RWPE1 (cell line): Measurements from ENCODE around the gene SLC26A9.

Source experiments
- CTCF ChIA-PET: fragments of 350-600 bp; sonication (Branson Sonifier 250); formaldehyde crosslinking; extraction: SDS; loops from one replicate; lab custom pipeline; 2021; lab: Yijun Ruan, JAX
- POLR2A ChIA-PET: fragments of 400-600 bp; formaldehyde crosslinking; extraction: SDS; loops from one replicate; lab custom pipeline; 2020; ENCODE audit warnings: antibody characterized with exemption; ENCODE audit not compliant: low non-redundant PET; lab: Yijun Ruan, JAX
- DNase-seq: peaks from one replicate; pipeline ENCODE4 v3.0.0; 2012; ENCODE audit warnings: low spot score
- H3K27ac ChIP-seq: fragments of 450-650 bp; 2 replicates; pipeline ENCODE4 v1.5.1; 2017
- CTCF ChIP-seq: fragments of 450-650 bp; conservative IDR thresholded peaks from 2 replicates; pipeline ENCODE4 v1.5.1; 2017; ENCODE audit warnings: low read depth, mild to moderate bottlenecking

The SLC26A9 gene

GRCh38 chr1:205972081-205972480 is 28.8 kb upstream of the SLC26A9 start:
- TF ChIP-seq CTCF: no peak

DNA sequence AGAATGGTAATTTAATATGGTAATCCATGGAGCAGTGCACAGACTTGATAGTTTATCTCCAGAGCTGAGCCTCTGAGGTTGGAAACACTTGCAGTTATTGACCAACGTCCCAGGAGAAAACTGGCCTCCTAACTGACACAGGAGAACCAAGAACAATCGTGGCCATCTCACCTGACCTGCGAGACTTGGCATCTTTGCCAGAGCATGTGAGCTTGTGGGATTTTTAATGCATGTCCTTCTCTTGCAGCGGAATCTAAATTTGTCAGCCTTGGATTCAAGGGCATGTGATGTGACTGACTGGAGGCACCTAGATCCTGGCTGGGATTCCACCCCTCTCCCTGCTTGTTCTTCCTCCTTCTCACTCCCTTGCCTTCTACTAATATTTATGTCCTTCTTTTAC is 27.8 kb upstream of the SLC26A9 start:
- ChIA-PET CTCF (interaction anchor here (0.6 to 1.3 kb wide), 5 partner anchors 9 to 179 kb away, joined by 3 to 6 read pairs (median 3); no protein-coding TSS in a partner anchor), POLR2A (no interaction called here)
- no peak for DNase-seq
- H3K27ac ChIP-seq: no peak overlapping the region
- no peak for TF ChIP-seq CTCF

More at GRCh38 chr1:205972081-205972480, 28.8 kb upstream of the SLC26A9 start:
- CTCF ChIA-PET: interaction anchor here (0.6 kb wide), 2 partner anchors 33 to 135 kb away, joined by 3 to 6 read pairs; no protein-coding TSS in a partner anchor
- peak overlapping the region; percentile 62 for H3K27ac ChIP-seq
- no peak for DNase-seq
- POLR2A ChIA-PET: interaction anchor here (0.5 kb wide), 1 partner anchor 121 kb away, joined by 4 read pairs; no protein-coding TSS in a partner anchor

- POLR2A ChIA-PET: interaction anchor here (0.6 kb wide), 1 partner anchor 123 kb away, joined by 3 read pairs; no protein-coding TSS in a partner anchor
Observed at GRCh38 chr1:205970486-205970885, 27.2 kb upstream of the SLC26A9 start.

GRCh38 chr1:205969229-205969628 is 26.0 kb upstream of the SLC26A9 start:
- TF ChIP-seq CTCF: no peak
- no peak overlapping the region for H3K27ac ChIP-seq
- ChIA-PET POLR2A (no interaction called here), CTCF (interaction anchor here (0.5 to 3.3 kb wide), 2 partner anchors 8 to 177 kb away, joined by 3 to 28 read pairs; no protein-coding TSS in a partner anchor)
- DNase-seq: no peak

More at GRCh38 chr1:205970486-205970885, 27.2 kb upstream of the SLC26A9 start:
- DNase-seq: no peak
- TF ChIP-seq CTCF: no peak
- H3K27ac ChIP-seq: no peak overlapping the region
- CTCF ChIA-PET: interaction anchor here (0.8 to 1.3 kb wide), 2 partner anchors 46 to 136 kb away, joined by 3 read pairs; no protein-coding TSS in a partner anchor

DNA sequence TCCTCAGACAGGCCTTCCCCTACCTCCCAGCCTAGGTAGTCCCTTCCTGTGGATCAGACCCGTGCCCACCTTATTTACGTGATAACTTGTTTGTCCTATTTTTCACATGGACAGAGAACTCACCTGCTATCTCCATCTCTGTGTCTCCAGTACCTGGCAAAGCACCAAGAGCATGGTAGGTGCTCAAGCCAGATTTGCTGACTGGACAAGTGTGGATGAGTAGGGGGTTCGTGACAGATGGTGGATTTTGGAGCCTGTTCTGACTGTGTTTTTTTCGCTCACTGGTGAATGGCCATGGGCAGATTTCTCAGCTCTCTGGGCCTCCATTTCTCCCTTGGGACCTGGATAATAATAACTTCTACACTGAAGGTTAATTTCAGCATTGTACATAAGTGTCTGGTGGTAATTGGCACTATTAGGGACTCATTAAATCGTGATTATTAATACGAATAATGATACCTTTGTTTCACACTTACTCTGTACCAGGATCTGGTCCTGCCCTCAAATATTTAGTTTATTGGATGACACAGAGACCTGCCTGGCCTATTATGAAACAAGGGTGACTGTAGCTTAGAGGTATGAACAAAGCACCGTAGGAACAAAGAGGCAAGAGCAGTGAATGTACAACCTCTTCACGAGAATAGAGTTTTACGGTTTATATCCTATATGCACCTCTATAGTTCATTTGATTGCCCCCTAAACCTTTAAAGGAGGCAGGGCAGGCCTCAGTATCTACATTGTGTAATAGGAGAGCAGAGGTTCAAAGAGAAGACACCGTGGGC is 24.5 kb upstream of the SLC26A9 start:
- peak; percentile 73 for DNase-seq
- ChIA-PET CTCF (interaction anchor here (0.7 to 3.3 kb wide), 4 partner anchors 9 to 138 kb away, joined by 3 to 28 read pairs (median 3); no protein-coding TSS in a partner anchor), POLR2A (no interaction called here)
- no peak for TF ChIP-seq CTCF
- no peak overlapping the region for H3K27ac ChIP-seq

DNA sequence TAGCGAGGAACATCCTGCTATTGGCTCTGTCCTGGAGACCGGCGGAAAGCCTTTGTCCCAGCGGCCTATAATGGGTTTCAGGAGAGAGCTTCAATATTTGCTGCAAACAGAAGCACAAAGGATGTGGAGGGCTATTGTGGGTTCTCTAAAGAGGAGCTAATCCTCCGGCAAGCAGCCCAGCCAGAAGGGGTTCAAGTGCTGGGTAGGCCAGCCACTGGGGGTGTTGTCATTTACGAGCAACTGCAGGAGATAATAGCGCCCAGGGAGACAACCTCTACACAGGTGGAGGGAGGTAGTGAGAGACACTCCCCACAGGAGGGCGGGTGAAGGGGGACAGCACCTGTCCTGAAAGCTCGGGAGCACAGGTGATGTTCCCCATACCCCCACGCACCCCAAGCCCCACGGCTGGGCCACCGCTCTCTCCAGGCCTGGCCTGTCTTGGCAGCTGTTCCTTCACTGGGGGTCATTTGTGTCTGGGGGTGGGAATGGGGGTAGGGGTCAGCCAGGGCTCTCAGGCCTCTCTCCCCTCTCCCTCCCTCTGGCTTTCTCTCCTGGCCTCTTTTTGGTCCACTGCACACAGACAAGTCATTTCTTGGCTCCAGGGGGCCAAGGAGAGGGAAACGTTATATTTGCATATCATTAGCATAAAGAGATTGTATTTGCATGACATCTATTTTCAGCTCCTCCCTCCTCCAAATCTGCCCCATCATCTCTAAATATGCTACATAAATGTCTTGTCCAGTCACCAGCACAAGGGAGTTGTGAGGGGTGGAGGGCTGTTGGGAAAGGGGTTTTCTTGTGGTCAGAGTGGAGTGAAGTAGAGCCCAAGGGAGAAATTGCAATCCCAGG is 22.0 kb upstream of the SLC26A9 start:
- no peak overlapping the region for H3K27ac ChIP-seq
- TF ChIP-seq CTCF: no peak
- CTCF ChIA-PET: interaction anchor here (0.7 to 2.0 kb wide), 2 partner anchors 12 to 58 kb away, joined by 3 to 14 read pairs; no protein-coding TSS in a partner anchor
- no peak for DNase-seq
- POLR2A ChIA-PET: no interaction called here
